Fibroblast of lung (primary cell): ENCODE results near the gene SUGT1. TPM values are rescaled to one million over a fixed set of nuclear protein-coding genes. Genes with fewer than 3 reads are reported as not detected.
"Not testable (repeated sequence)": the region's sequence is repeated elsewhere in the genome, so short reads cannot be mapped to it uniquely, and the experiment has no call there.

Experiments
- DNase-seq, 2 donors: peaks; one replicate each; pipeline versions ENCODE4 v3.0.0 to v3.0.0-alpha.2; 2010; ENCODE audit warnings: low read depth in 2 of 2
- H2AFZ ChIP-seq: 2 replicates; pipeline ENCODE4 v1.5.1; 2012; ENCODE audit warnings: low read length, control low read depth, inconsistent platforms
- H3K27ac ChIP-seq: 2 replicates; pipeline ENCODE4 v1.5.1; 2011; ENCODE audit warnings: low read length, control low read depth; ENCODE audit not compliant: insufficient read depth
- H3K27me3 ChIP-seq: 2 replicates; pipeline ENCODE4 v1.5.1; 2011; ENCODE audit warnings: mild to moderate bottlenecking, low read length; ENCODE audit not compliant: control insufficient read depth, insufficient read depth
- H3K36me3 ChIP-seq: 2 replicates; pipeline ENCODE4 v1.5.1; 2011; ENCODE audit warnings: low read length; ENCODE audit not compliant: control insufficient read depth, insufficient read depth
- H3K4me1 ChIP-seq: 2 replicates; pipeline ENCODE4 v1.5.1; 2011; ENCODE audit warnings: low read length; ENCODE audit not compliant: control insufficient read depth, insufficient read depth; ENCODE audit errors: extremely low read depth
- H3K4me2 ChIP-seq: 2 replicates; pipeline ENCODE4 v1.5.1; 2011; ENCODE audit warnings: low read length, control low read depth; ENCODE audit not compliant: insufficient read depth; ENCODE audit errors: extremely low read depth
- H3K4me3 ChIP-seq, 4 experiments: fragments of 200-600 bp in 1 of 4; sonication (generic) in 1 of 4; replicated peaks in 1 of 4; 2 replicates each; pipeline ENCODE4 v1.5.1; 2011 to 2016; ENCODE audit warnings: low read length in 4 of 4, low read depth in 3 of 4, mild to moderate bottlenecking in 3 of 4, control low read depth in 2 of 4, inconsistent platforms in 1 of 4, mixed read lengths in 1 of 4; ENCODE audit not compliant: insufficient read depth in 1 of 4; ENCODE audit errors: control extremely low read depth in 1 of 4
- H3K79me2 ChIP-seq: 2 replicates; pipeline ENCODE4 v1.5.1; 2012; ENCODE audit warnings: mild to moderate bottlenecking, low read length, inconsistent platforms; ENCODE audit not compliant: control insufficient read depth, insufficient read depth
- H3K9ac ChIP-seq: 2 replicates; pipeline ENCODE4 v1.5.1; 2011; ENCODE audit warnings: mild to moderate bottlenecking, low read length, control low read depth; ENCODE audit not compliant: insufficient read depth
- H3K9me3 ChIP-seq: 2 replicates; pipeline ENCODE4 v1.5.1; 2012; ENCODE audit warnings: low read depth, low read length; ENCODE audit not compliant: control insufficient read depth, insufficient read depth
- H4K20me1 ChIP-seq: 2 replicates; pipeline ENCODE4 v1.5.1; 2011; ENCODE audit warnings: low read length; ENCODE audit not compliant: control insufficient read depth, insufficient read depth; ENCODE audit errors: extremely low read depth
- EZH2 ChIP-seq: IDR thresholded peaks from 2 replicates; pipeline ENCODE4 v1.5.1; 2012; ENCODE audit warnings: low read length, control low read depth, mild to moderate bottlenecking; ENCODE audit errors: missing control alignments
- polyA plus RNA-seq, 2 donors: library from polyadenylated mRNA; depleted of rRNA in 1 of 2; stranded (reverse) in 1 of 2; unstranded in 1 of 2; fragments of >200 nt; gene quantifications; 2 replicates each; pipeline ENCODE4 v1.2.1, GENCODE V29; 2011 to 2012; ENCODE audit warnings: missing spikeins in 1 of 2
- total RNA-seq: library from RNA; depleted of rRNA; stranded (reverse); fragments of >200 nt; gene quantifications from 2 replicates; pipeline ENCODE4 v1.2.1, GENCODE V29; 2014
- TF ChIP-seq, protein P1 (sequence below), 2 donors: IDR thresholded peaks in 1 of 2; conservative IDR thresholded peaks in 1 of 2; 1 replicate in 1 of 2; 2 replicates in 1 of 2; pipeline ENCODE4 v1.5.1; 2011 to 2012; ENCODE audit warnings: low read length in 2 of 2, control low read depth in 1 of 2, inconsistent platforms in 1 of 2, low read depth in 1 of 2, mild to moderate bottlenecking in 1 of 2

SUGT1 gene
- total and polyA plus RNA-seq, 2 donors (not counting 1 experiment from before 2014, with no cell fraction given), result 45.2 to 59.4 TPM

DNA sequence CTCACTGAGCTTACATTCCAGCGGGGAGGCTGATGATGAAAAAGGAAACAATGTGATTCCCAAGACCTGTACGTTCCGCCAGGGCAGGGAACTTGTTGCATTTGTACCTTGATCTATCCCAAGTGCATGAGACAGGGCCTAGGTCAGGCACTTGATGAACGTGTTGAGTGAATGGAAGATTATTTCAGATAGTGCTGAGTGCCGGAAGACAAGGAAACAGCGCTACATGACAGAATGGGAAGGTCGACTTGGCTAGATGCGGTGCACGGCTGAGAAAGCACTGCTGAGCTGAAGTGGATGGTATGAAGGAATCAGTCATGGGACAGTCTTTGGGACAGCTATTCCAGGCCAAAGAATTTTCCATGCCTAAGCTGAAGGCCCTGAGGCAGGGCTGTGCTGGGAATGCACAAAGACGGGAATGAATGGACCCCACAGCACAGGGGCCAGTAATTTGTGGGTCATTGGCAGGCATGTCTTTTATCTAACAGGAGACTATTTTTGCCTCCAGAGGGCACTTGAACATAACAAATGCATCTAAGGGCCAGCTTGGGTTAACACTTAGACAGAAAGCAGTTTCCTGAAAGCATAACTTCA, 43.5 kb upstream of the SUGT1 start:
- H3K79me2 ChIP-seq, H3K4me3 ChIP-seq, H3K27ac ChIP-seq, H3K4me1 ChIP-seq, H3K9me3 ChIP-seq, H3K4me2 ChIP-seq, H3K27me3 ChIP-seq, H3K9ac ChIP-seq, H4K20me1 ChIP-seq, H3K36me3 ChIP-seq, H2AFZ ChIP-seq: not testable (repeated sequence)
- TF ChIP-seq, protein P1, sequence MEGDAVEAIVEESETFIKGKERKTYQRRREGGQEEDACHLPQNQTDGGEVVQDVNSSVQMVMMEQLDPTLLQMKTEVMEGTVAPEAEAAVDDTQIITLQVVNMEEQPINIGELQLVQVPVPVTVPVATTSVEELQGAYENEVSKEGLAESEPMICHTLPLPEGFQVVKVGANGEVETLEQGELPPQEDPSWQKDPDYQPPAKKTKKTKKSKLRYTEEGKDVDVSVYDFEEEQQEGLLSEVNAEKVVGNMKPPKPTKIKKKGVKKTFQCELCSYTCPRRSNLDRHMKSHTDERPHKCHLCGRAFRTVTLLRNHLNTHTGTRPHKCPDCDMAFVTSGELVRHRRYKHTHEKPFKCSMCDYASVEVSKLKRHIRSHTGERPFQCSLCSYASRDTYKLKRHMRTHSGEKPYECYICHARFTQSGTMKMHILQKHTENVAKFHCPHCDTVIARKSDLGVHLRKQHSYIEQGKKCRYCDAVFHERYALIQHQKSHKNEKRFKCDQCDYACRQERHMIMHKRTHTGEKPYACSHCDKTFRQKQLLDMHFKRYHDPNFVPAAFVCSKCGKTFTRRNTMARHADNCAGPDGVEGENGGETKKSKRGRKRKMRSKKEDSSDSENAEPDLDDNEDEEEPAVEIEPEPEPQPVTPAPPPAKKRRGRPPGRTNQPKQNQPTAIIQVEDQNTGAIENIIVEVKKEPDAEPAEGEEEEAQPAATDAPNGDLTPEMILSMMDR (conservative IDR thresholded peaks at IDR 0.05 in 1 of 2, IDR thresholded peaks at IDR 0.05 in 1 of 2; ENCODE audit: low read depth in 1 of 2, low read length in 2 of 2), result peak; percentile 34 to 40
- peak; percentile 14 to 61 for DNase-seq

DNA sequence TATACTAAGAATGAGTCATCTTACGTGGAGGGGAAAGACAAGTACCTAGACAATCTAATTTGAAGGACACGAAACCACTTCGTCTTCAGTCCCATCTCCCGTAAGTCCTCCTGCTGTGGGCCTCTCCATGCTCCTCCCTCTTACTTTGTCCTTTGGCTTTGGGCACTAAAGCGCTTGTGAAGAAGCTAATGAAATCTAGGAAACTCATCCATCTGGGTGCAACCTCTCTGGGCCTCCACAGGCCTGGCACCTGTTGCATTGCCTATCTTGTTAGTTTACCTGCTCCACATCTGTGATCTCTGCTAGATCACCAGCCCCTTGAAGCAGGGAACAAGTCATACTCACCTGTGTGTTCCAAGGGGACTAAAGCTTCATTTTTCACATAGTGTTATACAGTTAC, 42.5 kb upstream of the SUGT1 start:
- H3K79me2 ChIP-seq, DNase-seq, H4K20me1 ChIP-seq, H3K36me3 ChIP-seq, H3K4me2 ChIP-seq, H3K27me3 ChIP-seq, H3K4me3 ChIP-seq, H3K9me3 ChIP-seq, H3K27ac ChIP-seq, H3K9ac ChIP-seq, H3K4me1 ChIP-seq, H2AFZ ChIP-seq: not testable (repeated sequence)

DNA sequence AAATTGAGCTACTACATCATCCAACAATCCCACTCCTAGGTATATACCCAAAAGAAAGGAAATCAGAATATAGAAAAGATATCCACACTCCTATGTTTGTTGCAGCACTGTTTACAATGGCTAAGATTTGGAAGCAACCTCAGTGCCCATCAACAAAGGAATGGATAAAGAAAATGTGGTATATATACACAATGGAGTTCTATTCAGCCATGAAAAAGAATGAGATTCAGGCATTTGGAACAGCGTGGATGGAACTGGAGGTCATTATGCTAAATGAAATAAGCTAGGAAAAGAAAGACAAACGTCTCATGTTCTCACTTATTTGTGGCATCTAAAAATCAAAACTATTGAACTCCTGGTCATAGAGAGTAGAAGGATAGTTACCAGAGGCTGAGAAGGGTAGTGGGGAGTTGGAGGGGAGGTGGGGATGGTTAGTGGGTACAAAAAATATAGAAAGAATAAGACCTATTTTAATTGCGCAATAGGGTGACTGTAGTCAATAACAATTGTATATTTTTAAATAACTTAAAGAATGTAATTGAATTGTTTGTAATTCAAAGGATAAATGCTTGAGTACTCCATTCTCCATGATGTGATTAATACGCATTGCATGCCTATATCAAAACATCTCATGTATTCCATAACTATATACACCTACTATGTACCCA, 37.4 kb upstream of the SUGT1 start:
- Histone ChIP-seq H3K27ac (no peak overlapping the region), H3K9ac (no peak overlapping the region), H3K4me2 (no peak overlapping the region), H2AFZ (no peak overlapping the region), H3K36me3 (no peaks in the 10 kb centered on the region), H3K4me3 (no peak overlapping the region), H4K20me1 (no peaks in the 10 kb centered on the region), H3K27me3 (no peaks in the 10 kb centered on the region), H3K79me2 (peaks cover 3% of the 10 kb centered on the region), H3K9me3 (no peaks in the 10 kb centered on the region), H3K4me1 (no peaks in the 10 kb centered on the region)
- DNase-seq, result no peak
- no peak for TF ChIP-seq EZH2
- TF ChIP-seq, protein P1 (conservative IDR thresholded peaks at IDR 0.05 in 1 of 2, IDR thresholded peaks at IDR 0.05 in 1 of 2; ENCODE audit: low read depth in 1 of 2, low read length in 2 of 2), result no peak
